DND-41 (cell line): ENCODE results near the gene GNG12.

Source experiments
- EZH2 ChIP-seq: IDR thresholded peaks from 3 replicates; pipeline ENCODE4 v1.6.1; 2012; ENCODE audit warnings: borderline replicate concordance, low read depth, mild to moderate bottlenecking, moderate library complexity, low read length, inconsistent platforms; ENCODE audit not compliant: severe bottlenecking
- TF ChIP-seq, protein P1 (sequence below): IDR thresholded peaks from 2 replicates; pipeline ENCODE4 v1.5.1; 2012; ENCODE audit warnings: borderline replicate concordance, low read length, moderate library complexity, mild to moderate bottlenecking; ENCODE audit not compliant: poor library complexity, severe bottlenecking; ENCODE audit errors: extremely low read depth

- TF ChIP-seq, protein P1, sequence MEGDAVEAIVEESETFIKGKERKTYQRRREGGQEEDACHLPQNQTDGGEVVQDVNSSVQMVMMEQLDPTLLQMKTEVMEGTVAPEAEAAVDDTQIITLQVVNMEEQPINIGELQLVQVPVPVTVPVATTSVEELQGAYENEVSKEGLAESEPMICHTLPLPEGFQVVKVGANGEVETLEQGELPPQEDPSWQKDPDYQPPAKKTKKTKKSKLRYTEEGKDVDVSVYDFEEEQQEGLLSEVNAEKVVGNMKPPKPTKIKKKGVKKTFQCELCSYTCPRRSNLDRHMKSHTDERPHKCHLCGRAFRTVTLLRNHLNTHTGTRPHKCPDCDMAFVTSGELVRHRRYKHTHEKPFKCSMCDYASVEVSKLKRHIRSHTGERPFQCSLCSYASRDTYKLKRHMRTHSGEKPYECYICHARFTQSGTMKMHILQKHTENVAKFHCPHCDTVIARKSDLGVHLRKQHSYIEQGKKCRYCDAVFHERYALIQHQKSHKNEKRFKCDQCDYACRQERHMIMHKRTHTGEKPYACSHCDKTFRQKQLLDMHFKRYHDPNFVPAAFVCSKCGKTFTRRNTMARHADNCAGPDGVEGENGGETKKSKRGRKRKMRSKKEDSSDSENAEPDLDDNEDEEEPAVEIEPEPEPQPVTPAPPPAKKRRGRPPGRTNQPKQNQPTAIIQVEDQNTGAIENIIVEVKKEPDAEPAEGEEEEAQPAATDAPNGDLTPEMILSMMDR, result no peak
- TF ChIP-seq EZH2, result no peak
Measured at GRCh38 chr1:67676946-67677345, 156.3 kb downstream of the GNG12 start.
